Activated CD8-positive, alpha-beta memory T cell treated with anti-CD3 and anti-CD28 coated beads for 4 hours (primary cell): ENCODE results near the gene BORCS8.
A peak's percentile ranks its signal among the peaks of the same experiment; 100 is the strongest.
"Not testable (repeated sequence)": the region's sequence is repeated elsewhere in the genome, so short reads cannot be mapped to it uniquely, and the experiment has no call there.

Experiments used
- DNase-seq, 2 donors: peaks; one replicate each; pipeline ENCODE4 v3.0.0-alpha.2; 2020; ENCODE audit warnings: low read depth in 2 of 2

BORCS8 gene

GRCh38 chr19:19192078-19192882 lies at the start of gene BORCS8, which contains the start of gene RFXANK:
BORCS8 (minus strand) TSS chr19:19192152; CDS start chr19:19192117, 35 bp downstream.
RFXANK (plus strand) TSS chr19:19192258; CDS start chr19:19193947, 1,689 bp downstream.
- DNase-seq, result peak; percentile 96 to 99

GRCh38 chr19:19240476-19240875 lies 48.5 kb upstream of the BORCS8 start:
- DNase-seq, result no peak

- DNase-seq, result no peak
Observed at GRCh38 chr19:19239675-19240074, 47.7 kb upstream of the BORCS8 start.

DNA sequence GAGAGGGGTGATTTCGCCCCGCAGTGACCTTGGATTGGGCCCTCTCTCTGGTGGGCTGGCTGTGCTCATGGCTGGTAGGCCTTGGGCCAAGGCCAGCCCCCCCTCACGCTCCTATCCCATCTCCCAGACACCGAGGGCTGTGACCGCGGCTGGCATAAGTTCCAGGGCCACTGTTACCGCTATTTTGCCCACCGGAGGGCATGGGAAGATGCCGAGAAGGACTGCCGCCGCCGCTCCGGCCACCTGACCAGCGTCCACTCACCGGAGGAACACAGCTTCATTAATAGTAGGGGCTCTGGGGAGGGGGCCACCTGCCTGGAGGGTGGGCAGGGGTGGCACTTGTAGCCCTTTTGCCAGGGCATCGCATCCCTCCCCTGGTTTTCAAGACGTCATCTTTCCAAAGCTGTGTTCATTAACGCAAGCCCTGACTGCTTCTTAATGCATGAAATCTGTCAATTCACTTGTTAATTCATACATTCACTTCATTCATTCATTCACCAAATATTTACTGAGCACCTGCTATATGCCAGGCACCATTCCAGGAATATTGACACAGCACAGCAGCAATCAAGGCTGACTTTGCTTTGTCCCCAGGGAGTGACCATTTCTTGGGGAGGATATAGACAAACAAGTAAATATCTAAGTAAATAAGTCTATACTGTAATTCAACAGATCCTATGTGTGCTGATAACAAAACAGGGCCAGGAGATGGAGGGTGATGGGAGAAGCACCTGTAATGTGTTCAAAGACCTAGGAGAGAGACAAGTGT lies 46.4 kb upstream of the BORCS8 start:
- no peak for DNase-seq

GRCh38 chr19:19236173-19236572 lies 44.2 kb upstream of the BORCS8 start:
- DNase-seq, result no peak

DNA sequence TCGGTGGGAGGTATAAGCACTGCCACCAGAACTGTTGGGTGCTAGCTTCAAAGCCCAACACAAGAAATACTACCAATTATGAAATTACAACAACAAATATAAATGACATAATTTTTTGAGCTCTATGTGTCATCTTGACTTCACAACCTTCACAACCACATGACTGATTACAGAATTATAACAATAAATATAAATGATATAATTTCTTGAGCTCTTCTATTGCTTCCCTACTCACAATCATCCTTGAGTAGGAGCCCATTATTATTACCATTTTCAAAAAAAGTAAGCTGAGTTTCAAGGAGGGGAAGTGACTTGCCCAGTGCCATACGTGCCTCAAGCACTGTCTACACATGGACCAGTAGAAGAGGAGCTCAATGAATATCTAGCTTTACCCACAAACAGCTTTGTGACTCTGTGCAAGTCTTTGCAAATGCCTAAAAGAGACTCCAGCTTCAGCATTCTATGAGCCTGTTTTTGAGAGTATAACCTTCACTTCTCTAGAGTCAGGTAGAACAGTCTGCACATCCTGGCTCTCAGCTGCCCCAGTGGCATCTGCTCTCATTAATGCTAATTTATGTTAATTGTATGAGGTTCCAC lies 42.4 kb upstream of the BORCS8 start:
- DNase-seq, result no peak

GRCh38 chr19:19232261-19232721 lies 40.3 kb upstream of the BORCS8 start:
- DNase-seq, result no peak

DNA sequence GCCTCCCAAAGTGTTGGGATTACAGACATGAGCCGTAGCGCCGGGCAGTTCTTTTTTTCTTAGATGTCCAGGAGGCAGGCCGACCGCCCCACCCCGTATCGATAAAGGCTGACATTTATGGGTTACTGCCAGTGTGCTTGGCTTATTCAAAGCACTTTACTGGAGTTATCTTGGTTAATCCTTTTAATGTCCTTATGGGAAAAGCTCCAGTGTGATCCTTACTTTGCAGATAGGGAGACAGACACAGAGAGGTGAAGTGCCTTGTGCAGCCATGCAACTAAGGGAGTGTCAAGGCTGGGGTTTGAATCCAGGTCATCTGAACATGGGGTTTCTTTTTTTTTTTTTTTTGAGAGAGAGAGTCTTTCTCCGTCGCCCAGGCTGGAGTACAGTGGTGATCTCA lies 39.0 kb upstream of the BORCS8 start:
- DNase-seq, result no peak

- no peak for DNase-seq
Observed at GRCh38 chr19:19229701-19230100, 37.7 kb upstream of the BORCS8 start.

- no peak for DNase-seq
Observed at GRCh38 chr19:19227217-19227616, 35.3 kb upstream of the BORCS8 start.

GRCh38 chr19:19226663-19227062 lies 34.7 kb upstream of the BORCS8 start:
- DNase-seq, result no peak

- no peak for DNase-seq
Observed at GRCh38 chr19:19226204-19226603, 34.3 kb upstream of the BORCS8 start.

DNA sequence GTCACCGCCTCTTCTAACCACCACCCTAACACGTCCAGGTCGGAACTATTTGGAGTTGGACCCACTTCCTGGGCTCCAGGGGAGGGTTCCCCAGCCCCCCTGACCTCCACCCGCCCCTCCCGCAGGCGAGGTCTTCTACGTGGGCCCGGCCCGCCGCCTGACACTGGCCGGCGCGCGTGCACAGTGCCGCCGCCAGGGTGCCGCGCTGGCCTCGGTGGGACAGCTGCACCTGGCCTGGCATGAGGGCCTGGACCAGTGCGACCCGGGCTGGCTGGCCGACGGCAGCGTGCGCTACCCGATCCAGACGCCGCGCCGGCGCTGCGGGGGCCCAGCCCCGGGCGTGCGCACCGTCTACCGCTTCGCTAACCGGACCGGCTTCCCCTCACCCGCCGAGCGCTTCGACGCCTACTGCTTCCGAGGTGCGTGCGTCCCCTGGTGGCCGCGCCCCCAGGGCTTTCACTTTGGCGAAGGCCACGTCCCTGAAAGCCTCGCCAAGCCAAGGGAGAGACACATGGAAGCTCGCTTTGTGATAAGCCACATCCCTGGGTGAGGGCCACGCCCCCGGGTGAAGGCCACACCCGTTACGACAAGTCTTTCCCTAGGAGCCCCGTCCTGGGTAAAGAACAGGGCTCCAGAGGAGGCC lies 33.0 kb upstream of the BORCS8 start:
- DNase-seq, result peak; percentile 50 to 54

- DNase-seq, result no peak
Observed at GRCh38 chr19:19224150-19224851, 32.3 kb upstream of the BORCS8 start.

- no peak for DNase-seq
Observed at GRCh38 chr19:19223636-19224035, 31.7 kb upstream of the BORCS8 start.

GRCh38 chr19:19223060-19223459 lies 31.1 kb upstream of the BORCS8 start:
- DNase-seq, result no peak

DNA sequence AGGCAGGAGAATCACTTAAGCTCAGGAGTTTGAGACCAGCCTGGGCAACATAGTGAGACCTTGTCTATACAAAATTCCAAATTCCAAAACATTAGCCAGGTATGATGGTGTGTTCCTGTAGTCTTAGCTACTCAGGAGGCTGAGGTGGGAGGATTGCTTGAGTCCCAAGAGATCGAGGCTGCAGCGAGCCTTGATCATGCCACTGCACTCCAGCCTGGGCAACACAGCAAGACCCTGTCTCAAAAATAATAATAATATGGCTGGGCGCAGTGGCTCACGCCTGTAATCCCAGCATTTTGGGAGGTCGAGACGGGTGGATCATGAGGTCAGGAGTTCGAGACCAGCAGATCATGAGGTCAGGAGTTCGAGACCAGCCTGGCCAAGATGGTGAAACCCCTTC lies 29.0 kb upstream of the BORCS8 start:
- not testable (repeated sequence) for DNase-seq

GRCh38 chr19:19218911-19219310 lies 27.0 kb upstream of the BORCS8 start:
- no peak for DNase-seq

DNA sequence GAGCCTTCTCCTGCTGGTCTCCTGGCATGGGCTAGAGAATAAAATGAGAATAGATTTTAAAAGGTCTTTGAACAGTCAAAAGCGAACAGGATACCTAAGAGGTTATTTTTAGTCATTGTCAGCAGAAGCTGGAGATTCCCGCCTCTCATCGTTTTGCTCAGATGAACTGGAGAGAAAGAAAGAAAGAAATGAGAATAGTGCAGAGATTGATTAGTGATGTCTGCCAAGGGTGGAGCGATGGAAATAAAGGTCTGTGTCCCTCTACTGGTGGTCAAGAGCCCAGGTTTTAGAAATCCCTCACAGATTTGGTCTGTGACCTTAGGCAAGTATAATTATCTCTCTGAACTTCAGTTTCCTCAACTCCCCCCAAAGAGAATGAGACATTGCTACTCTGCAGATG lies 25.1 kb upstream of the BORCS8 start:
- no peak for DNase-seq

GRCh38 chr19:19215792-19216191 lies 23.8 kb upstream of the BORCS8 start:
- no peak for DNase-seq

DNA sequence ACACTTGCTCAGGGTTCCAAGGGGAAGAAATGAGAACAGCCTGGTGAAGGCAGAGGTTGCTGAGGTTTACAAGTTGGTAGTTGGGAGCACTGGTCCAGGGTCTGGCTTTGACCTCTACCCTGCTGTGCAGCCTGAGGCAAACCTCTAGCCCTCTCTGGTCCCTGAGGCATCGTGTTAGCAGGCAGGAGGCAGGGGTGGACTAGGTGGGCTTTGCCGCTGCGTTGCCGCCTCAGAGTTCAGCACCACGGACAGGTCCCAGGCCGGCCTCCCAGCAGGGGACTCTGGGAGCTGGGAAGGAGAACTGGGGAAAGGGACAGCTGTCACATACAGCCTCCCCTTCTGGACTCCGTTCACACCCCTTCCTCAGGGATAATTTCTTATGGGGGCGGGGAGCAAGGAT lies 22.9 kb upstream of the BORCS8 start:
- DNase-seq, result no peak
